22Rv1 (cell line): ENCODE data around the gene GNAL.

Experiments used
- H3K27ac ChIP-seq: fragments of 450-650 bp; 2 replicates; pipeline ENCODE4 v1.5.1; 2017
- CTCF ChIP-seq: fragments of 450-650 bp; IDR thresholded peaks from 2 replicates; pipeline ENCODE4 v1.5.1; 2017; ENCODE audit warnings: mild to moderate bottlenecking
- ZFX ChIP-seq: fragments of 450-650 bp; IDR thresholded peaks from 2 replicates; pipeline ENCODE4 v1.6.1; 2017; ENCODE audit warnings: antibody characterized with exemption, borderline replicate concordance

Gene GNAL

GRCh38 chr18:11821208-11821607 is 132.1 kb downstream of the GNAL start:
- TF ChIP-seq CTCF (no peak), ZFX (no peak)
- H3K27ac ChIP-seq: no peak overlapping the region

- no peak overlapping the region for H3K27ac ChIP-seq
- TF ChIP-seq CTCF: no peak
- no peak for TF ChIP-seq ZFX
Observed at GRCh38 chr18:11821643-11822237, 132.7 kb downstream of the GNAL start.

- no peak for TF ChIP-seq CTCF
- no peak for TF ChIP-seq ZFX
- H3K27ac ChIP-seq: no peak overlapping the region
Observed at GRCh38 chr18:11823545-11823944, 134.5 kb downstream of the GNAL start.

GRCh38 chr18:11826836-11827235 is 137.8 kb downstream of the GNAL start:
- TF ChIP-seq CTCF (no peak), ZFX (no peak)
- H3K27ac ChIP-seq: no peak overlapping the region

GRCh38 chr18:11828786-11829432 is 139.8 kb downstream of the GNAL start:
- no peak for TF ChIP-seq ZFX
- TF ChIP-seq CTCF: no peak
- no peak overlapping the region for H3K27ac ChIP-seq

- TF ChIP-seq ZFX: no peak
- TF ChIP-seq CTCF: no peak
- no peak overlapping the region for H3K27ac ChIP-seq
Observed at GRCh38 chr18:11830585-11830984, 141.5 kb downstream of the GNAL start.

GRCh38 chr18:11831921-11832320 is 142.9 kb downstream of the GNAL start:
- no peak for TF ChIP-seq ZFX
- TF ChIP-seq CTCF: no peak
- no peak overlapping the region for H3K27ac ChIP-seq
